NCI-H82 (cell line): ENCODE measurements around the gene DNAH9.
A peak's percentile ranks its signal among the peaks of the same experiment; 100 is the strongest.
"Not testable (repeated sequence)": the region's sequence is repeated elsewhere in the genome, so short reads cannot be mapped to it uniquely, and the experiment has no call there.

ENCODE experiments used
- DNase-seq: peaks from one replicate; lab custom pipeline; 2025; lab: John Stamatoyannopoulos, UW

DNAH9 gene

DNA sequence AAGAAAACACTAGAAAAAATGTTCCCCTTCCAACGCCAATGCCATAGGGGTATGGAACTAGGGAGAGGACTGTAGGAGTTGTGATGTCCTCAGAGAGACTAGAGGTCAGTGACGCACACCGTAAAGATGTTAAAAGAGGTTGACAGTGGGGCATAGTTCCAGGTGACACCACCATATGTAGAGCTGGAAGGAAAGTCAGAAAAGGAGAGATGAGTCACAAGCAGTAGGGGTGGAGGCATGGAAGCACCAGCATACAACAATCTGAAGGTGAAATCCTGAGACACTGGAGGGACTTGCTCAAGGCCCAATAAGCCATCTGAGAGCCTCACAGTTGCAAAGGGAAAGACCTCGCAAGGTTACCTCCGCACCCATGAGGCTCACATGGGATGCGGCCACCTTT, 323.0 kb downstream of the DNAH9 start:
- no peak for DNase-seq

- DNase-seq, result no peak
Measured at GRCh38 chr17:11922638-11923037, 324.4 kb downstream of the DNAH9 start.

- no peak for DNase-seq
Measured at GRCh38 chr17:11924076-11924475, 325.8 kb downstream of the DNAH9 start.

DNA sequence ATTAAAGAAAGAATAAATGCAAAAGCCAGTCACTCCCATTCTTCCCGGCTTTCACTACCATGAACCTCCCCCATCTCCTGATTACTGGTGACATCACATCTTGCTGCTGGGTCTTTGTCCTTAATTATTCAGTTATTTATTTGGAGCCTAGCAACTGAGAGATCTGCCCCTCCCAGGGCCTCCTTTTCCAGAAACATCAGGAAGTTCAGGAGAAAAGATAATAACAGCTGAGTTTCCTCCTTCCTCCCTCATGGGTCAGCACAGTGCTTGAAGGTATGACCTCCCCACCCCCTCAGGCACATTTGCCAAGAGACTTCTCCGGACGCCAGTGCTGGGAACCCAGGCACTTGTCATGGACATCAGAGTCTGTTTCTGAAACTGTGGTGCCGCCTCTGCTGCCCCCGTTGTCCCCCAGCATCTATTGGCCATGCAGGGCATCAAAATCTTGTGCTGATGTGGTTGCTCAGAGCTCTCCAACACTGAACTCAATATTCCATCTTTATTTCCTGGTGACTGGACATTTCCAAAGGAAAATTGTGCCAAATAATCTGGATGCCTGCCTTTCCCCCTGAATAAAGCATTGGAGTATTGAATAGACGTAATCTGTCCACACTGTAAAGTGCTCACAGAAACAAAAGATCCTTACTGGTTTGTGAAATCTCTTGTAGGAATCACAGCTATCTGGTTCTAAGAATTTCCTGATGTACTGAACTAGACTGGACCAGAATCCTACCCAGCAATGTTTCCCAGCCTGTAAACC, 327.2 kb downstream of the DNAH9 start:
- no peak for DNase-seq

GRCh38 chr17:11928436-11928835, 330.2 kb downstream of the DNAH9 start:
- no peak for DNase-seq

DNA sequence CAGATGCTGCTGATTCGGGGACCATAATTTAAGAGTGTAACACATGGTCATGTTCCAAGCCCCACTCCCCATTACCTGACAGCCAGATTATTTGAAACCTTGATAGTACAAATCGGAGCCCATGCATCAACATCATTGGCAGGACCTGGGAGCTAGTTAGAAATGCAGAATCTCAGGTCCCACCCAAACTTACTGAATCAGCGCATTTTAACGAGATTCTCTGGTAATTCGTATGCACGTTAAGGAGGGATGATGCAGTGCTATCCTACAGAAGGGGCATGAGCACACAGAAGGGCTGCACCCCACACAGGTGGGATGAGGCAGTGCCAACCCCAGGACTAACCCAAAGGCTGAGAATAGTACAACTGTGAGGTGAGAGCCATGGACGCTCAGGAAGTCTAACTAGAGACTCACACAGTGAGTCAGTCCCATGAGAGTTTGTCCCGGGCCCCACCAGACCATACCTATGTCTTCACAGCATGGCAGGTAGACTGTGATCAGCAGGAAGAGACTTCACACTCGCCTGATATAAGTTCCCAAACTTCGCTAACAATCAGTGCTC, 334.1 kb downstream of the DNAH9 start:
- DNase-seq, result no peak

GRCh38 chr17:11935734-11936406, 337.6 kb downstream of the DNAH9 start:
- peak; percentile 80 for DNase-seq

- DNase-seq, result no peak
Measured at GRCh38 chr17:11940904-11941303, 342.6 kb downstream of the DNAH9 start.

GRCh38 chr17:11943086-11943485, 344.8 kb downstream of the DNAH9 start:
- DNase-seq, result not testable (repeated sequence)

DNA sequence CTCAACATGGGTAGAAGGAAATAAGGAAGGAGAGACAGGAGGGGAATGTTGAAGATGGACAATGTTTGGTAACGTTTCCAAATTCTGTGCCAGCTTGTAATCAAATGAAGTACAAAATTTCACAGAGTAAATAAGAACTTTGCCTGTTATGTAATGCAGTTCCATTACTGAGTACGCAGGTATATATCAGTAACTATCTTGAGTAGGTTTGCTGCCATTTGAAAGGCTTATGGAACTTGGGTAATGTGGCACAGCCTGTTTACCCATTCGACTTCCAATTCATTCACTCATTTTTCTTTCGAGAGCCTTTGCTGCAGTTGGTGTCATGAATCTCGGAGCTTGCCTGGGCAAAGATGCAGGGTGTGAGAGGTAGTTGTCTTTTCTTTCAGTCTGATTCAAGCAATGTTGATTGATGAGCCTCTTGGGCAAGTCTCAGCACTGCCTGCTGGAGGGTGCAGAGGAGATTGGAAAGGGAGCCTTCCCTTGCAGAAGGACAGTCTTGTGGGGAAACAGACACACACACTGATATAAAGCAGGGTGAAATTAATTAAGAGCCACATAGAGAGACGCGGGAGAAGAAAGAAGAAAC, 345.6 kb downstream of the DNAH9 start:
- no peak for DNase-seq

GRCh38 chr17:11944587-11944986, 346.3 kb downstream of the DNAH9 start:
- no peak for DNase-seq

DNA sequence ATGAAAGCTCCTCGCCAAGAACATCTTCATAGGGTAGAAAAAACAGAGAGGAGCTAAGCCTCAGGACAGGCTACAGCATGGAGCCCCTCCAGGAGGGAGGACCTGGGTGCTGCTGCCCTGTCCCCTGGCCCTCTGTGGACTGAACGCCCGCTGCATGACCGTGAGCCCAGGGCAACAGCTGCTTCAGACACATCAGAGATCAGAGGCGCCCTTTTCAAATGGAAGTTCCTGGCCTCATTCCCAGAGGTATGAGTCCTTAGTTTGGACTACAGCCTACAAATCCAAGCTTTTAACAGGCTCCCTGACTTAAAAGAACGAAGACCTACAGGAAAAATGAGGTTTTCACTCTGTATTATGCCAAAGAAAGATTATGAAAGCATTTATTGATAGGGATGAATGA, 350.5 kb downstream of the DNAH9 start:
- no peak for DNase-seq

DNA sequence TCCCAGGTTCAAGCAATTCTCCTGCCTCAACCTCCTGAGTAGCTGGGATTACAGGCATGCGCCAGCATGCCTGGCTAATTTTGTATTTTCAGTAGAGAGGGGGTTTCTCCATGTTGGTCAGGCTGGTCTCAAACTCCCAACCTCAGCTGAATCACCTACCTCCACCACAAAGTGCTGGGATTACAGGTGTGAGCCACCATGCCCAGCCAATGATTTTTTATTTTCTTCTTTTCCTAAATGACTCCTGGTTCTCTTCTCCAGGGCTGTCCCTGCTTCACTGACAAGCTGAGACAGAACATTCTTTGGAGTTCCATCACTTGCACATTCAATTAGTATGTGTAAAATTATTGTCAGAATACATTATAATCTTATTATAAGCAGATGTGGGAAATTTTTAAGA, 351.3 kb downstream of the DNAH9 start:
- not testable (repeated sequence) for DNase-seq

- no peak for DNase-seq
Measured at GRCh38 chr17:11950771-11951519, 352.7 kb downstream of the DNAH9 start.

DNA sequence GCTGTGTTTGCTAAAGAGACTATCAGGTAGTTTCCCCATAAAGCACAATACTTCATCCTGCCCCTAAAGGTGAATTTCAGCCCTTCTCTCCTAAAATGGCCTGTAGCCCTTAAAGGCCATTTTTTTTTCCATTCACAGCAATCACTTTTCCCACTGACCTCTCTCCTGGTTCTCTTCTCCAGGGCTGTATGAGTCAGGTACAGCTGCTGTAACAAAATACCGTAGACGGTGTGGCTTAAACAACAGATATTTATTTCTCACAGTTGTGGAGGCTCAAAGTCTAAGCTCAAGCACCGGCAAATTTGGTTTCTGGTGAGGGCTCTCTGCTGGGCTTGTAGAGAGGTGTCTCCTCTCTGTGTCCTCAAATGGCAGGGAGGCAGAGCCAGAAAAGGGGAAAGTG, 354.3 kb downstream of the DNAH9 start:
- DNase-seq, result no peak

GRCh38 chr17:11953924-11954323, 355.7 kb downstream of the DNAH9 start:
- DNase-seq, result no peak

GRCh38 chr17:11954936-11955335, 356.7 kb downstream of the DNAH9 start:
- DNase-seq, result no peak

- DNase-seq, result no peak
Measured at GRCh38 chr17:11969565-11969964, 371.3 kb downstream of the DNAH9 start.

GRCh38 chr17:11972741-11973140, 374.5 kb downstream of the DNAH9 start:
- DNase-seq, result not testable (repeated sequence)

DNA sequence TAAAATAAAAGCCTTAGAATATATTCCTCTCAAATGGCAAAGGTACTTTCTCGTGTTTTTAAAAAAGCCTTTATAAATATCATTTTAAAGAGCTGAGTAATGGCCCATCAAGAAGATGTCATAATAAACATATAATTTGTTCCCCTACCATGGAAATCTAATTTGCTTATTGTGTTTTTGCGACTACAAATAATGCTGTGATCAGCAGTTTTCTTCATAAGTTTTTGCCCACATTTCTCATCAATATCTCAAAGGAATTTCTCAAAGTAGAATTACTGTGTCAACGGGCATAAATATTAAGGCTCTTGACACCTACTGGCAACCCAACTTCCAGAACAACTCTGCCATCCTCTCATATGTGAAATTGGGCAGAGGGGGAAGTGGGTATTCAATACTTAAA, 381.5 kb downstream of the DNAH9 start:
- no peak for DNase-seq

DNA sequence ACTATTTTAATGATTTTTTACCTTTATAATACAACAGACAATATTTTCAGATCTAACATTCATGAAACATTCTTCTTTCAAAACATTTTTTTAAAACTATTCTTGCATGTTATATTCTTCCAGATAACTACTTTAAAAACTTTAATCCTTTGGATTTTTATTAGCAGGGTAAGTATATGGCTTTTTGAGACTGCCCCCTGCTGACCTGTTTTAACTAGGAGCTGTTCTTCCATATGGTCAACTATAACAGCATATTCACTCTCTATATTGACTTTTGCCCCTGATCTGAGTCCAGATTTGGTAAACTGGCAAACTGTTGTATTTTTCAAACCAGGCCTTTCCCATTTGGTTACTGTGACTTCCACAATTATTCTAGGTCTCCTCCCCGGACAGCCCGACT, 382.5 kb downstream of the DNAH9 start:
- peak; percentile 17 for DNase-seq

- DNase-seq, result peak; percentile 66
Measured at GRCh38 chr17:11981862-11982261, 383.6 kb downstream of the DNAH9 start.
